ENCODE results near the gene MTMR3. TPM values are rescaled to one million over a fixed set of nuclear protein-coding genes. Genes with fewer than 3 reads are reported as not detected.

The MTMR3 gene
- total and polyA plus RNA-seq, 4 donors: 6.0 to 38.8 (median 17.1) TPM

DNA sequence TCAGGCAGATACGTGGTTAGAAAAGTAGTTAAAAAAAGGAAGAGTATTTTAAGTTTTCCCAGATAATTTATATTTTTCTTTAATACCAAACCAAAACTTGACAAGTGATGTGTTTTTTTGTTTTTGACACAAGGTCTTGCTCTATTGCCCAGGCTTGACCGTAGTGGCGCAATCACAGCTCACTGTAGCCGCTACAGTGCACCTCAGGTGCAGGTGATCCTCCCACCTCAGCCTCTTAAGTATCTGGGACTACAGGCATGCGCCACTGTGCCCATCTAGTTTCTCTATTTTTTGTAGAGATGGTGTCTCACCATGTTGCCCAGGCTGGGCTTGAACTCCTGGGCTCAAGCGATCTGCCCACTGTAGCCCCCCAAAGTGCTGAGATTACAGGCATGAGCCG is 92.5 kb downstream of the MTMR3 start:
- Histone ChIP-seq H3K4me1 (ENCODE audit: control insufficient read depth in 4 of 4, insufficient read depth in 4 of 4, low read length in 3 of 4) (no peaks in the 10 kb centered on the region), H3K27me3 (ENCODE audit: control insufficient read depth in 4 of 4, insufficient read depth in 4 of 4, low read length in 3 of 4) (no peaks in the 10 kb centered on the region), H3K36me3 (ENCODE audit: control insufficient read depth in 4 of 4, insufficient read depth in 3 of 4, low read depth in 1 of 4, low read length in 3 of 4) (peaks cover 0 to 12% (median 1%) of the 10 kb centered on the region in 4 donors), H3K4me3 (ENCODE audit: low read depth in 1 of 3, low read length in 3 of 3) (no peak overlapping the region), H3K27ac (ENCODE audit: low read depth in 1 of 2, low read length in 2 of 2) (no peak overlapping the region), H3K9ac (ENCODE audit: low read depth in 1 of 2, low read length in 2 of 2) (no peak overlapping the region), H3K9me3 (ENCODE audit: control insufficient read depth in 4 of 4, low read length in 3 of 4) (no peaks in the 10 kb centered on the region)
- no peak for DNase-seq (ENCODE audit: low spot score)
- TF ChIP-seq, protein P1, sequence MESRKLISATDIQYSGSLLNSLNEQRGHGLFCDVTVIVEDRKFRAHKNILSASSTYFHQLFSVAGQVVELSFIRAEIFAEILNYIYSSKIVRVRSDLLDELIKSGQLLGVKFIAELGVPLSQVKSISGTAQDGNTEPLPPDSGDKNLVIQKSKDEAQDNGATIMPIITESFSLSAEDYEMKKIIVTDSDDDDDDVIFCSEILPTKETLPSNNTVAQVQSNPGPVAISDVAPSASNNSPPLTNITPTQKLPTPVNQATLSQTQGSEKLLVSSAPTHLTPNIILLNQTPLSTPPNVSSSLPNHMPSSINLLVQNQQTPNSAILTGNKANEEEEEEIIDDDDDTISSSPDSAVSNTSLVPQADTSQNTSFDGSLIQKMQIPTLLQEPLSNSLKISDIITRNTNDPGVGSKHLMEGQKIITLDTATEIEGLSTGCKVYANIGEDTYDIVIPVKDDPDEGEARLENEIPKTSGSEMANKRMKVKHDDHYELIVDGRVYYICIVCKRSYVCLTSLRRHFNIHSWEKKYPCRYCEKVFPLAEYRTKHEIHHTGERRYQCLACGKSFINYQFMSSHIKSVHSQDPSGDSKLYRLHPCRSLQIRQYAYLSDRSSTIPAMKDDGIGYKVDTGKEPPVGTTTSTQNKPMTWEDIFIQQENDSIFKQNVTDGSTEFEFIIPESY (IDR thresholded peaks at IDR 0.05): no peak
- TF ChIP-seq TAF1 (conservative IDR thresholded peaks at IDR 0.05) (no peak), GABPA (IDR thresholded peaks at IDR 0.05 in 1 of 2, conservative IDR thresholded peaks at IDR 0.05 in 1 of 2) (no peak), YY1 (IDR thresholded peaks at IDR 0.05) (no peak), FOXA2 (IDR thresholded peaks at IDR 0.05) (no peak)
- 97% methylated on average over 7 of the region's 7 CpGs for WGBS

DNA sequence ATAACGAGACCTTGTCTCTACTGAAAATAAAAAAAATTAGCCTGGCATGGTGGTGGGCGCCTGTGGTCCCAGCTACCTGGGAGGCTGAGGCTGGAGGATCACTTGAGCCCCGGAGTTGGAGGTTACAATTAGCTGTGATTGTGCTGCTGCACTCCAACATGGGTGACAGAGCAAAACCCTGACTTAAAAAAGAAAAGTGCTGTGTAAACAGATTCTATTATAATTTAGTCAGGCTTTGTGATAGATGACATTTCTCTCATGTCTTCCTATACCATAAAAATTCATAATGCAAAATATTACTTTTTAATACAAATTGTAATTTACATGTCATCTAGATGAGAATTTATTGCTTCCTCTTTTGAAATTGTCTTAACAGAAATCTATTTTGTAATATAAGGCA is 94.1 kb downstream of the MTMR3 start:
- no peak for TF ChIP-seq HNF4A (conservative IDR thresholded peaks at IDR 0.05)
- no peak for TF ChIP-seq FOXA1 (IDR thresholded peaks at IDR 0.05)
- TF ChIP-seq, protein P2, sequence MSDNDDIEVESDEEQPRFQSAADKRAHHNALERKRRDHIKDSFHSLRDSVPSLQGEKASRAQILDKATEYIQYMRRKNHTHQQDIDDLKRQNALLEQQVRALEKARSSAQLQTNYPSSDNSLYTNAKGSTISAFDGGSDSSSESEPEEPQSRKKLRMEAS (IDR thresholded peaks at IDR 0.05): no peak
- no peak for TF ChIP-seq EGR1 (IDR thresholded peaks at IDR 0.05; ENCODE audit: low read depth in 2 of 2)
- TF ChIP-seq, protein P3, sequence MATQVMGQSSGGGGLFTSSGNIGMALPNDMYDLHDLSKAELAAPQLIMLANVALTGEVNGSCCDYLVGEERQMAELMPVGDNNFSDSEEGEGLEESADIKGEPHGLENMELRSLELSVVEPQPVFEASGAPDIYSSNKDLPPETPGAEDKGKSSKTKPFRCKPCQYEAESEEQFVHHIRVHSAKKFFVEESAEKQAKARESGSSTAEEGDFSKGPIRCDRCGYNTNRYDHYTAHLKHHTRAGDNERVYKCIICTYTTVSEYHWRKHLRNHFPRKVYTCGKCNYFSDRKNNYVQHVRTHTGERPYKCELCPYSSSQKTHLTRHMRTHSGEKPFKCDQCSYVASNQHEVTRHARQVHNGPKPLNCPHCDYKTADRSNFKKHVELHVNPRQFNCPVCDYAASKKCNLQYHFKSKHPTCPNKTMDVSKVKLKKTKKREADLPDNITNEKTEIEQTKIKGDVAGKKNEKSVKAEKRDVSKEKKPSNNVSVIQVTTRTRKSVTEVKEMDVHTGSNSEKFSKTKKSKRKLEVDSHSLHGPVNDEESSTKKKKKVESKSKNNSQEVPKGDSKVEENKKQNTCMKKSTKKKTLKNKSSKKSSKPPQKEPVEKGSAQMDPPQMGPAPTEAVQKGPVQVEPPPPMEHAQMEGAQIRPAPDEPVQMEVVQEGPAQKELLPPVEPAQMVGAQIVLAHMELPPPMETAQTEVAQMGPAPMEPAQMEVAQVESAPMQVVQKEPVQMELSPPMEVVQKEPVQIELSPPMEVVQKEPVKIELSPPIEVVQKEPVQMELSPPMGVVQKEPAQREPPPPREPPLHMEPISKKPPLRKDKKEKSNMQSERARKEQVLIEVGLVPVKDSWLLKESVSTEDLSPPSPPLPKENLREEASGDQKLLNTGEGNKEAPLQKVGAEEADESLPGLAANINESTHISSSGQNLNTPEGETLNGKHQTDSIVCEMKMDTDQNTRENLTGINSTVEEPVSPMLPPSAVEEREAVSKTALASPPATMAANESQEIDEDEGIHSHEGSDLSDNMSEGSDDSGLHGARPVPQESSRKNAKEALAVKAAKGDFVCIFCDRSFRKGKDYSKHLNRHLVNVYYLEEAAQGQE (IDR thresholded peaks at IDR 0.05): no peak
- Histone ChIP-seq H3K9ac (ENCODE audit: low read depth in 1 of 2, low read length in 2 of 2) (no peak overlapping the region), H3K36me3 (ENCODE audit: control insufficient read depth in 4 of 4, insufficient read depth in 3 of 4, low read depth in 1 of 4, low read length in 3 of 4) (peaks cover 0 to 17% (median 2%) of the 10 kb centered on the region in 4 donors), H3K9me3 (ENCODE audit: control insufficient read depth in 4 of 4, low read length in 3 of 4) (no peaks in the 10 kb centered on the region), H3K27me3 (ENCODE audit: control insufficient read depth in 4 of 4, insufficient read depth in 4 of 4, low read length in 3 of 4) (no peaks in the 10 kb centered on the region), H3K4me3 (ENCODE audit: low read depth in 1 of 3, low read length in 3 of 3) (no peak overlapping the region), H3K27ac (ENCODE audit: low read depth in 1 of 2, low read length in 2 of 2) (no peak overlapping the region), H3K4me1 (ENCODE audit: control insufficient read depth in 4 of 4, insufficient read depth in 4 of 4, low read length in 3 of 4) (no peaks in the 10 kb centered on the region)
- 94% methylated on average over 3 of the region's 3 CpGs for WGBS
- no peak for DNase-seq (ENCODE audit: low spot score)

DNA sequence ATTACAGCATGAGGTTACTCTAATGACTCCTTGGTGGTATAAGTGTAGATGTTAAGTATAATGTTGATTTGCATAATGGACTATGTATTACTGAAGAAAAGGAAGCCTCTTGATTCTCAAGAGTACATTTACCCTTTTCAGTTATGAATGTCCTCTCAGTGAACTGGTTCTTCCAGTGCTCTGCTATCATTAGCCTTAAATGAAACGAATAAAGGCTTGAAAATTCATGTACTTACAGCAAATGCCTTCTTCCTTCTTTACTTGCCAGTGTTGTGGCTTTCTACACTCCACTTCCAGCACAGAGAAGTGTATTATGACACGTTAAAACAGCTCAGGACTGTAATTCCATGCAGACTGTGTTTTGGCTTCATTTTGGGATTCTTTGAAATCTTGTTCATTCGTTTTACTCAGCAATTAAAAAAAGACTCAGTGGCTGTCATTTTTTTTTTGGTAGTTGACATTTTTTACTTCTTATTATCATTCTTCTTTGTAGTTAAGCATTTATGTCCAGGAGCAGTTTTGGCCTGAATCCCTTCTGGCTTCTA is 96.9 kb downstream of the MTMR3 start:
- Histone ChIP-seq H3K9me3 (ENCODE audit: control insufficient read depth in 4 of 4, low read length in 3 of 4) (no peaks in the 10 kb centered on the region), H3K4me1 (ENCODE audit: control insufficient read depth in 4 of 4, insufficient read depth in 4 of 4, low read length in 3 of 4) (no peaks in the 10 kb centered on the region), H3K27ac (ENCODE audit: low read depth in 1 of 2, low read length in 2 of 2) (no peak overlapping the region), H3K4me3 (ENCODE audit: low read depth in 1 of 3, low read length in 3 of 3) (no peak overlapping the region), H3K27me3 (ENCODE audit: control insufficient read depth in 4 of 4, insufficient read depth in 4 of 4, low read length in 3 of 4) (no peaks in the 10 kb centered on the region), H3K9ac (ENCODE audit: low read depth in 1 of 2, low read length in 2 of 2) (no peak overlapping the region), H3K36me3 (ENCODE audit: control insufficient read depth in 4 of 4, insufficient read depth in 3 of 4, low read depth in 1 of 4, low read length in 3 of 4) (peaks cover 0 to 17% (median 2%) of the 10 kb centered on the region in 4 donors)
- no peak for DNase-seq (ENCODE audit: low spot score)
- WGBS: 84% methylated on average over 3 of the region's 3 CpGs
- TF ChIP-seq FOXA2 (IDR thresholded peaks at IDR 0.05) (no peak), NR2F2 (IDR thresholded peaks at IDR 0.05) (no peak), EGR1 (IDR thresholded peaks at IDR 0.05; ENCODE audit: low read depth in 2 of 2) (no peak), HNF4G (IDR thresholded peaks at IDR 0.05) (no peak), FOXA1 (IDR thresholded peaks at IDR 0.05) (no peak), SP1 (IDR thresholded peaks at IDR 0.05) (no peak), JUND (IDR thresholded peaks at IDR 0.05) (no peak), HNF4A (conservative IDR thresholded peaks at IDR 0.05) (no peak), TAF1 (conservative IDR thresholded peaks at IDR 0.05) (no peak), GABPA (IDR thresholded peaks at IDR 0.05 in 1 of 2, conservative IDR thresholded peaks at IDR 0.05 in 1 of 2) (no peak), RXRA (IDR thresholded peaks at IDR 0.05) (no peak)
- TF ChIP-seq, protein P3 (IDR thresholded peaks at IDR 0.05): no peak
- TF ChIP-seq, protein P4, sequence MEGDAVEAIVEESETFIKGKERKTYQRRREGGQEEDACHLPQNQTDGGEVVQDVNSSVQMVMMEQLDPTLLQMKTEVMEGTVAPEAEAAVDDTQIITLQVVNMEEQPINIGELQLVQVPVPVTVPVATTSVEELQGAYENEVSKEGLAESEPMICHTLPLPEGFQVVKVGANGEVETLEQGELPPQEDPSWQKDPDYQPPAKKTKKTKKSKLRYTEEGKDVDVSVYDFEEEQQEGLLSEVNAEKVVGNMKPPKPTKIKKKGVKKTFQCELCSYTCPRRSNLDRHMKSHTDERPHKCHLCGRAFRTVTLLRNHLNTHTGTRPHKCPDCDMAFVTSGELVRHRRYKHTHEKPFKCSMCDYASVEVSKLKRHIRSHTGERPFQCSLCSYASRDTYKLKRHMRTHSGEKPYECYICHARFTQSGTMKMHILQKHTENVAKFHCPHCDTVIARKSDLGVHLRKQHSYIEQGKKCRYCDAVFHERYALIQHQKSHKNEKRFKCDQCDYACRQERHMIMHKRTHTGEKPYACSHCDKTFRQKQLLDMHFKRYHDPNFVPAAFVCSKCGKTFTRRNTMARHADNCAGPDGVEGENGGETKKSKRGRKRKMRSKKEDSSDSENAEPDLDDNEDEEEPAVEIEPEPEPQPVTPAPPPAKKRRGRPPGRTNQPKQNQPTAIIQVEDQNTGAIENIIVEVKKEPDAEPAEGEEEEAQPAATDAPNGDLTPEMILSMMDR (IDR thresholded peaks at IDR 0.05; ENCODE audit: low read depth, low read length, missing input control): no peak
